Omental fat pad (tissue), 4 donors: ENCODE data around the gene ZNF471. TPM values are rescaled to one million over a fixed set of nuclear protein-coding genes. Genes with fewer than 3 reads are reported as not detected.
A peak's percentile ranks its signal among the peaks of the same experiment; 100 is the strongest.

ENCODE experiments used
- ATAC-seq: fragments of 150-250 bp; one replicate; pipeline ENCODE4 v1.9.1; 2016; ENCODE audit warnings: mild to moderate bottlenecking, moderate library complexity; ENCODE audit not compliant: low FRiP score
- DNase-seq: peaks from one replicate; pipeline ENCODE4 v3.0.0-alpha.2; 2019; ENCODE audit warnings: low spot score
- total RNA-seq, 4 donors: library from RNA; depleted of rRNA; stranded (reverse); fragments of >200 nt; gene quantifications; one replicate each; pipeline ENCODE4 v1.1.0, GENCODE V29; 2016
- TF ChIP-seq, protein P1 (sequence below), 3 donors: fragments of 450-650 bp; IDR thresholded peaks; one replicate each; pipeline ENCODE4 v1.5.1; 2016 to 2017; ENCODE audit warnings: antibody characterized with exemption in 3 of 3, mild to moderate bottlenecking in 3 of 3, moderate library complexity in 2 of 3

Gene ZNF471
- total RNA-seq, 4 donors from 2014 or later = 1.9 to 6.0 (median 5.2) TPM

DNA sequence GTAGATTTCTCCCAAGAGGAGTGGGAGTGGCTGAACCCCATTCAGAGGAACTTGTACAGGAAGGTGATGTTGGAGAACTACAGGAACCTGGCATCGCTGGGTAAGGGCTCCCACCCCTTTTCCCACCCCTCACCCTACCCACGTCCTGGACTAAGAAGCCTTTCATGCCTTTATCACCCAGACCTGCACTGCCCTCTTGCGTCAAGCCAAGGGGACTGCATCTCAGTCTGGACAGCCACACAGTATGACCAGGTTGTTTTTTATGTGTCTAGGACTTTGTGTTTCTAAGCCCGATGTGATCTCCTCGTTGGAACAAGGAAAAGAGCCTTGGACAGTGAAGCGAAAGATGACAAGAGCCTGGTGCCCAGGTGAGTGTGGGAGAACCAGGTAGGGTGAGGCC lies 39.9 kb downstream of the ZNF471 start:
- ATAC-seq (no peak), DNase-seq (no peak)
- TF ChIP-seq, protein P1, sequence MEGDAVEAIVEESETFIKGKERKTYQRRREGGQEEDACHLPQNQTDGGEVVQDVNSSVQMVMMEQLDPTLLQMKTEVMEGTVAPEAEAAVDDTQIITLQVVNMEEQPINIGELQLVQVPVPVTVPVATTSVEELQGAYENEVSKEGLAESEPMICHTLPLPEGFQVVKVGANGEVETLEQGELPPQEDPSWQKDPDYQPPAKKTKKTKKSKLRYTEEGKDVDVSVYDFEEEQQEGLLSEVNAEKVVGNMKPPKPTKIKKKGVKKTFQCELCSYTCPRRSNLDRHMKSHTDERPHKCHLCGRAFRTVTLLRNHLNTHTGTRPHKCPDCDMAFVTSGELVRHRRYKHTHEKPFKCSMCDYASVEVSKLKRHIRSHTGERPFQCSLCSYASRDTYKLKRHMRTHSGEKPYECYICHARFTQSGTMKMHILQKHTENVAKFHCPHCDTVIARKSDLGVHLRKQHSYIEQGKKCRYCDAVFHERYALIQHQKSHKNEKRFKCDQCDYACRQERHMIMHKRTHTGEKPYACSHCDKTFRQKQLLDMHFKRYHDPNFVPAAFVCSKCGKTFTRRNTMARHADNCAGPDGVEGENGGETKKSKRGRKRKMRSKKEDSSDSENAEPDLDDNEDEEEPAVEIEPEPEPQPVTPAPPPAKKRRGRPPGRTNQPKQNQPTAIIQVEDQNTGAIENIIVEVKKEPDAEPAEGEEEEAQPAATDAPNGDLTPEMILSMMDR (IDR thresholded peaks at IDR 0.05) = no peak

DNA sequence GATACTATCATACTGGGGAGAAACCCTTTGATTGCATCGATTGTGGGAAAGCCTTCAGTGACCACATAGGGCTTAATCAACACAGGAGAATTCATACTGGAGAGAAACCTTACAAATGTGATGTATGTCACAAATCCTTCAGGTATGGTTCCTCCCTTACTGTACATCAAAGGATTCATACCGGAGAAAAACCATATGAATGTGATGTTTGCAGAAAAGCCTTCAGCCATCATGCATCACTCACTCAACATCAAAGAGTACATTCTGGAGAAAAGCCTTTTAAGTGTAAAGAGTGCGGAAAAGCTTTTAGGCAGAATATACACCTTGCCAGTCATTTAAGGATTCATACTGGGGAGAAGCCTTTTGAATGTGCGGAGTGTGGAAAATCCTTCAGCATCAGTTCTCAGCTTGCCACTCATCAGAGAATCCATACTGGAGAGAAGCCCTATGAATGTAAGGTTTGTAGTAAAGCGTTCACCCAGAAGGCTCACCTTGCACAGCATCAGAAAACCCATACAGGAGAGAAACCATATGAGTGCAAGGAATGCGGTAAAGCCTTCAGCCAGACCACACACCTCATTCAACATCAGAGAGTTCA lies 46.7 kb downstream of the ZNF471 start:
- TF ChIP-seq, protein P1 (IDR thresholded peaks at IDR 0.05) = no peak
- DNase-seq = no peak
- ATAC-seq = no peak

DNA sequence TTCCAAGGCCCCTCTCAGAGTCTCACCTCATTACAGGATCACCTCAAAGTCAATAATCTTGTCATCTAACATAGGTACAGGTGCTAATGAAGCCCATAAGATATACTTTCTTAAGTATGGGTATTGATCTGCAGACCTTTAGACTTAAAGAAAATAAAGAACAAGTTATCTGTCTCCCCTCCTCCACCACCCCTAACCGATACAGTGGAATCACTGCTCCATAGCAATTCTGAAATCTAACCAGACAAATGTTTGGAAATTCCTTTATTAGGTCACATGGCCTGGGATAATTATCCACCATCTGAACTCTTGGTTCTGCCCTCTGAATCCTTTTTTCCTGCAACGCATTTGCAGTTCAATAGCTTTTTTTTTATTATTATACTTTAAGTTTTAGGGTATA lies 55.1 kb downstream of the ZNF471 start:
- TF ChIP-seq, protein P1 (IDR thresholded peaks at IDR 0.05) = no peak
- ATAC-seq (no peak), DNase-seq (no peak)

DNA sequence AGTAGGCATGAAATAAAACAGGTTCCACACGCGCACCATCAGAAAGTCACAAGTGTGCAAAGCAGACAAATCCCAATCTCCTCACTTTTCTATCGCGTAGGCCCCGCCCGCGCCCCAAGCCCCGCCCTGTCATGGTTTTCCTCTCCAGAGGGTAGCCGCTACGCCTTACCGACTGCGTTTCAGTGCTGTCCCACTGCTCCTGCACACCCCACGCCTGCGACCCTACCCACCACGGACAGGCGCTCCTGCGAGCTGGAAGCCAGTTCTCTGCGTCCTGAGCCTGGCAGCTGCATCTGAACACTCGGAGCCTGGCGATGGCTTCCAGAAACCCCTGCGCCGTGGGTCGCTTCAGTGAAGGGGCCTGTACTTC lies 59.2 kb downstream of the ZNF471 start:
- TF ChIP-seq, protein P1 (IDR thresholded peaks at IDR 0.05) = no peak
- peak; percentile 51 for ATAC-seq
- no peak for DNase-seq

DNA sequence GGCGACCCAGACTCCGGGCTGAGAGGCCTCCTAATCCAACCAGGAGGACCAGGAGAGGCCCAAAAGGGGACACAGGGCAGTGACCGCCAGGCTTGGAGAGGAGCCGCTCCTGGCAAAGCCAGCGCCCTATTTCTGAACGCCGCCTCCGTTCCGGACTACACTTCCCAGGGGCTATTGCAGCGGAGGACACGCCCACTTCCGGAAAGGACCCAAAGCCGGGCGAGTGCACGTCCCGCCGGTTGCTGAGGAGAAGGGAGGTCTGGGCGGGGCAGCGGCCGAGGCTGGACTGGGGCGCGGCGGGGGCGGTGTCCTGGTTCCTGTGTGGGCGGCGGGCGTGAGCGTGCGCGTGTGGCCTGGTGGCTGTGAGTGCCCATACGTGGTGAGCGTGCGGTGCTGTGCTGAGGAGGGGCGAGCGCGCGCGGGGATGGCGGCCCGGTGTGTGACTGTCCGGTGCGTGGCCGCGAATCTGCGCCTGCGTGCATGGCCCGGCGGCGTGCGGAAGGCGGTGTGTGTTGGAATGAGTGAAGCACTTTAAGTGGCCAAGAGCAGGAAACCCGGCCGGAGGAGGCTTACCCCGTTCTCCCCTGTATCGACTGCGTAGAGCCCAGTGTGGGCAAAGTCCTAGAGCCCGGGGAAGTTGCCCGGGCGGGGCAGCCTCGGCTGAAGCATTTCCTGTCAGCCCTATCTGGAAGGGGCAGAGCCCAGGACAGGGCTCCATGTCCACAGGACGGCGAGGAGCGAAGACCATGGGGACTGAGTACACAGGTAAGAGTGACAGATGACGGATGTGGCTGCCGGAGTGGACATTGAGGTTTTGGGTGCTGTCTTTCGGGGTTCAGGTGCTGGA lies 59.8 kb downstream of the ZNF471 start, which contains the start of gene ZNF470:
TSS of gene ZNF470 (plus strand) at position 195 of the 847 bp plus-strand sequence. CDS start 2,844 bp downstream, outside the sequence.
- DNase-seq (peak; percentile 91), ATAC-seq (peak; percentile 98)
- TF ChIP-seq, protein P1 (IDR thresholded peaks at IDR 0.05) = no peak

DNA sequence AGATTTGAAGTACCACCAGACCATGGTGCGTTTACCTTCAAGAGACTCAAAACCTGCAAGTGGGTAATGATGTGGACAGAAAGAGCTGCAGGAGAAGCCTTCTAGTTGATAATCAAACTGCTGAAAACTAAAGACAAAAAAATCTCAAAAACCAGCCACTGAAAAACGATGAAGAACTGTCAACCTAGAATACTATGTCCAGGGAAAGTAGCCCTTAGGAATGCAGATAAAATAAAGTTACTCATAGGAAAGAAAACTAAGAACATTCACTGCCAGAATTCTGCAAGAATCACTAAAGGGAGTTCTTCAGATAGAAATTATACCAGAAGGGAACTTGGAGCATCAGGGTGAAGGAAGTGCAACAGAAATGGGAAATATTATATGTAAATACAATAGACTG lies 64.9 kb downstream of the ZNF471 start:
- TF ChIP-seq, protein P1 (IDR thresholded peaks at IDR 0.05) = no peak
- ATAC-seq (no peak), DNase-seq (no peak)
